Subcutaneous adipose tissue (tissue), 4 donors: ENCODE results near the gene TMEM259. TPM values are rescaled to one million over a fixed set of nuclear protein-coding genes. Genes with fewer than 3 reads are reported as not detected.

ENCODE experiments used
- CTCF ChIP-seq: fragments of 450-650 bp; IDR thresholded peaks from one replicate; pipeline ENCODE4 v1.5.1; 2016; ENCODE audit warnings: low read depth, mild to moderate bottlenecking, control low read depth, antibody characterized with exemption, moderate library complexity
- total RNA-seq, 4 donors: library from RNA; depleted of rRNA; stranded (reverse); fragments of >200 nt; gene quantifications; one replicate each; pipeline ENCODE4 v1.1.0, GENCODE V29; 2016

TMEM259 gene
- total RNA-seq, result 100 to 1,000 TPM in 2 of 4 donors, 10 to 100 TPM in 2; 65.1 to 193 (median 94.0) TPM

DNA sequence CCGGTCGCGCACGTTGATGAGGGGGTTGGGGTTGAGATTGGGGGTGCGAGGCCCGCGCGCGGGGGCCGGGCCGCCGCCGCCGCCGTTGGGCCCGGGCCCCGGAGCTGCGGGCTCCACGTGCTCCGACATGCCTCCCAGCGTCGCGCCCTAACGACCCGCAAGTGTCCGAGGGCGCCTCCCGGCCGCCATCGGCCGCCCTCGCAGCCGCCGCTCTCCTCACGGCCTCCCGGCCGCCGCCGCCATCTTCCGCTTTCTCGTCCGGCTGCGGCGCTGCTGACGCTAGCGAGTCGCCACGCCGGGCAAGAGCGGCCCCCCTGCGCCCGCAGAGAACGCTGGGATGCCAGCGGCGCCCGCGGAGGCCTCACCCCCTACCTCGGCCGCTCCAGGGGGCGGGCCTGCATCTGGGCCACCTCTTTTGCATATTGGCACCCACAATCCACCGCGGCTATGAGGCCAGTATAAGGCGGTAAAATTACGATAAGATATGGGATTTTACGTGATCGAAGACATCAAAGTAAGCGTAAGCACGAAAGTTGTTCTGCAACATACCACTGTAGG is at the start of gene TMEM259:
Gene TMEM259, minus strand, starts transcription at position 256 of the 558 bp plus-strand sequence. Its CDS starts 127 bp downstream, at position 129.
- TF ChIP-seq CTCF, result no peak

GRCh38 chr19:1070576-1070930 is 49.6 kb upstream of the TMEM259 start:
- TF ChIP-seq CTCF, result no peak

- TF ChIP-seq CTCF, result no peak
Measured at GRCh38 chr19:1069009-1069779, 48.3 kb upstream of the TMEM259 start.

DNA sequence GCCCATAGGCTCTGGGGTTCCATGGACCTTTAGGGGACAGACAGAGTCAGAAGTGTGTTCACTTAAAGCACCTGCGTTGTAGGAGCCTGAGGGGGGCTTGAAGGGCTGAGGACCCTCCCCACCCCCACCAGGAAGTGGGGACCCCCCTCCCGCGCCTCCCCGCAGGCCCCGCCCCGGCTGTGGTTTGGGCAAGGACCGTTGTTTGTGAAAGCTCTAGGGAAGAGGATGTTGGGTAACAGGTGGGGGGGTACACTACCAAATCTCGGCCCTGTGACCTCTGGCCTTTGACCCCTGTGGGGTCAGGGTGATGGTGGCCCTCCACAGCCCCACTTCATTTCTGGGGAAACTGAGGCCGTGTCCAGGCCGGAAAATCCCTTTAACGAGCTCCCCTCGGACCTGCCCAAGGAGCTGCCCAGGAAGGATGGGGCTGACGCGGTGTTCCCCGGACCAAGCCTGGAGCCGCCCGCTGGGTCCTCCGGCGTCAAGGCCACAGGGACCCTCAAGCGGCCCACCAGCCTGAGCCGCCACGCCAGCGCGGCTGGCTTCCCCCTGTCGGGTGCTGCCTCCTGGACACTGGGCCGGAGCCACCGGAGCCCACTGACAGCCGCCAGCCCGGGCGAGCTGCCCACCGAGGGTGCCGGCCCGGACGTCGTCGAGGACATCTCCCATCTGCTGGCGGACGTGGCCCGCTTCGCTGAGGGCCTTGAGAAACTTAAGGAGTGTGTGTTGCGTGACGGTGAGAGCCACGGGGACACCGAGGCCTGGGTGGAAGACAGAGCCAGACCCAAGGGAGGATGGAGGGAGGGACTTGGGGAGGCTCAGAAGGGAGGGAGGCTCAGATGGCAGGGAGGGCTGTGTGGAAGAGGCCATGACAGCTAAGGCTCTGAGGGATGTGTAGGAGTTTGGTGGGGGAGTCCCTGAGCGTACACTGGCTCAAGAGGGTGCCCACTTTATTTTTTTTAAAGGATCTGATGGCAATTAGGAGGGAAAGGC is 47.4 kb upstream of the TMEM259 start:
- no peak for TF ChIP-seq CTCF

DNA sequence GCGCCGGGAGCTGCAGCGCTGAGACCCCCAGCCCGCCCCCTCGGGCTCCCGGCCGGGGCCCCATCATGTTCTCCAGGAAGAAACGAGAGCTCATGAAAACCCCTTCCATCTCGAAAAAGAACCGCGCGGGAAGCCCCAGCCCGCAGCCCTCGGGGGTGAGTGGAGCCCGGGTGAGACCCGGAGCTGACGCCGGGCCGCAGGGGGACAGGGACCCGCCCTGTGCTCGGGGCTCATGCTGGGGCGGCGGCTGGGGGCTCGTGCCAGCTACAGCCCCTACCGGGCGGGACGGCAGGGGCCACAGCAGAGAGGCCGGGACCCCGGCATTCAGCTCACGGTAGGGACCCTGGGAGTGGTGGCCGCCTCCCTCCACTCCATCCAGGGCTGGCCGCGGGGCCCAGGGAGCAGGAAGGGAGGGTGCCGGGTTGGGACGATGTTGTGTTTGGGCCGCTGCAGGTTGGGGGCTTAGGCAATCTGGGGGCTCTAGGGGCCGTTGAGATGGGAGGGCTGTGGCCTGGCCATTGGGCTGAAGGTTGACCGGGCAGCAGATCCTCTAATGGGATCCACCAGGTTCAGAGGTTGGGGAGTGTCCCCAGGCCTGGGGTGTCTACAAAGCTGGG is 46.5 kb upstream of the TMEM259 start:
- no peak for TF ChIP-seq CTCF

DNA sequence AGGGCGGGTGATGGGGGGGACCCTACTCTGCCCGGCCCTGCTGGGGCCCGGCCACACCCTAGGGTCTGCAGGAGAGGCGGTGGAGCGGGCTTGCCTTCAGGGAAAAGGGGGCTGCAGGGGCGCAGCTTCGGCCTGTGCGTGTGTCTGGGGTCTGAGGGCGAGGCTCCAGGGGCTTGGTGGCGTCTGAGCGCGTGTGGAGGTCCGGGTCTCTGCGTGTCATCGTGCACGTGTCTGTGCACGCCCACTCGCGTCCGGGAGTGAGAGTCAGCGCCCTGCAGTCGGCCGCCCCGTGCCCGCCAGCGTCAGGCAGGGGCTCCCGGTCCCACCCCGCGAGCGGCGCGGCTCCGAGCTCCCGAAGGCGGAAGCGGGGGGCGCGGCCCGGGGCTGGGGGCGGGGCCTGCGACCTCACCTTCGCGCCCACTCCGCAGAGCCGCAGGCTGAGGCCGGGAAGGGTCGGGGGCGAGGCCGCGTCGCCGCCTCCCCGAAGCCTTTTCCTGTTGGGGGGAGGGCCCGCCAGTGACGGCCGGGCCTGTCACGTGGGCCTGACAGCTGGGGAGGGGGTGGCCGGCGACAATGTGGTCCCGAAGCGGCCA is 45.9 kb upstream of the TMEM259 start, which contains the start of gene ARHGAP45:
Gene ARHGAP45, plus strand, starts transcription at position 420 of the 593 bp plus-strand sequence. CDS start 239 bp downstream, outside the sequence.
- no peak for TF ChIP-seq CTCF
